Stimulated activated memory B cell treated with anti-CD40 and anti-IgM and Interleukin-4, amounts not matched to agents 10 μg/mL and 1 μg/mL and 100 μg/mL, for 72 hours (primary cell): ENCODE measurements around the gene UBE2N.

Experiments
- ATAC-seq: fragments of 150-1000 bp; cut with Tn5 transposase; 2 replicates; pipeline ENCODE4 v1.10.0; 2021
- H3K27ac Mint-ChIP-seq: one replicate; pipeline ENCODE4 v1.8.0; 2022; ENCODE audit warnings: mild to moderate bottlenecking, mixed read lengths
- H3K27me3 Mint-ChIP-seq: one replicate; pipeline ENCODE4 v1.8.0; 2022; ENCODE audit warnings: mixed read lengths
- H3K36me3 Mint-ChIP-seq: one replicate; pipeline ENCODE4 v1.8.0; 2022; ENCODE audit warnings: mixed read lengths
- H3K4me1 Mint-ChIP-seq: one replicate; pipeline ENCODE4 v1.8.0; 2022; ENCODE audit warnings: mixed read lengths
- H3K4me3 Mint-ChIP-seq: one replicate; pipeline ENCODE4 v1.8.0; 2022; ENCODE audit warnings: mild to moderate bottlenecking, moderate library complexity, mixed read lengths
- H3K9me3 Mint-ChIP-seq: one replicate; pipeline ENCODE4 v1.8.0; 2022; ENCODE audit warnings: mixed read lengths

UBE2N gene, protein sequence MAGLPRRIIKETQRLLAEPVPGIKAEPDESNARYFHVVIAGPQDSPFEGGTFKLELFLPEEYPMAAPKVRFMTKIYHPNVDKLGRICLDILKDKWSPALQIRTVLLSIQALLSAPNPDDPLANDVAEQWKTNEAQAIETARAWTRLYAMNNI

DNA sequence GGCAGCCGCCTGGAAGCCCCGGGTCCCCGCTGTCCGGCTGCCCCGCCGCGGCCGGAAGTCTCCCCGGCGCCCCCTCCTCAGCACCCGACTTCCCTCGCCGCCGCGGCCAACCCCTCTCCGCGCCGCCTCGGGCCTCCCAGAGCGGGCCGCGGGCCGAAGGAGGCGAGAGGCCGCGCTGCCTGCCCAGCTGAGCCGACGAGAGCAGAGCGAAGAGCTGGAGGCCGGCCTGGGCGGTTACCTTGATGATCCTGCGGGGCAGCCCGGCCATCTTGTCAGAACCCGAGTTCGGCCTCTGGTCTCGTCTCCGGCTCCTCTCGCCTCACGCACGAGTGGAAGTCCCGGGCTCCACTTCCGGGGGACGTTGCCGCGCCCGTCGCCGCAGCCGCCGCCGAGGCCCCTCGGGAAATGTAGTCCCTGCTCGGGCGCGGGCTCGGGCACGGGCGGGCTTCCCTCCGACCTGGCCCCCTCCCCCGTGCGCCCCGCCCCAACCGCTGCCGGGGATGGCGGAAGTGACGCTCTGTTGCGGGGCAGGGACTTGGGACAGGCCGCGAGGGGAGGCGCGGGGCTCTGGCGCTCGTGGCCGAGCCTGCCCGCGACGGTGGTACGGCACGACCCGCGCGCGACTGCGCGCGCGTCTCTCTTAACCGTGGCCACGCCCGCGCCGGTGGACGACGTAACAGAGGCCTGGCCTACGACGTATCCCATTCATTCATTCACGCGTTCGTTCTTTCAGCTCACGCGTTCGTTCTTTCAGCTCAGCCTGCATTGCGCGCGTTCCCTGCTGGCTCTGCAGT lies at the start of gene UBE2N:
Gene UBE2N, minus strand, starts transcription at position 331 of the 794 bp plus-strand sequence. Its CDS starts 63 bp downstream, at position 268.
- peak; percentile 93 for ATAC-seq
- H3K4me1 Mint-ChIP-seq, result peaks cover 56% of the 10 kb centered on the region
- H3K9me3 Mint-ChIP-seq, result no peaks in the 10 kb centered on the region
- H3K36me3 Mint-ChIP-seq, result no peaks in the 10 kb centered on the region
- H3K4me3 Mint-ChIP-seq, result peak within 1 kb of the TSS; percentile 94
- H3K27me3 Mint-ChIP-seq, result no peaks in the 10 kb centered on the region
- H3K27ac Mint-ChIP-seq, result peak within 1 kb of the TSS; percentile 97

DNA sequence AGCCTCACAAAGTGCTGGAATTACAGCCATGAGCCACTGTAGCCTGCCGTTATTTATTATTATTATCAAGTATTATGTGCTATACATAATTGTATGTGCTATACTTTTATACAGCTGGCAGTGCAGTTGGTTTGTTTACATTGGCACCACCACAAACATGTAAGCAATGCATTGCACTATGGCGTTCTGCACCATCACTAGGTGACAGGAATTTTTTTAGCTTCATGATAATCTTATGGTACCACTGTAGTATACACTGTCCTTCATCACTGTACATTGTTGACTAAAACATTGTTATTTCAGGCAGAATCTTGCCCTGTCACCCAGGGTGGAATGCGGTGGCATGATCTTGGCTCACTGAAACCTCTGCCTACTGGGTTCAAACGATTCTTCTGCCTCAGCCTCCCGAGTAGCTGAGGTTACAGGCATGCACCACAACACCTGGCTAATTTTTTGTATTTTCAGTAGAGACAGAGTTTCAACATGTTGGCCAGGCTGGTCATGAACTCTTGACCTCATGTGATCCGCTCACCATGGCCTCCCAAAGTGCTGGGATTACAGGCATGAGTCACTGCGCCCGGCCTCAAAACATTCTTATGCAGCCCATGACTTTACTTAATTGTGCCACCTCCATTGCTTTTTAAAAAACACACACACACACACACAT lies 42.7 kb upstream of the UBE2N start:
- H3K4me3 Mint-ChIP-seq, result no peak overlapping the region
- no peak overlapping the region for H3K27ac Mint-ChIP-seq
- ATAC-seq, result no peak
- no peaks in the 10 kb centered on the region for H3K4me1 Mint-ChIP-seq
- H3K9me3 Mint-ChIP-seq, result no peaks in the 10 kb centered on the region
- H3K36me3 Mint-ChIP-seq, result peaks cover 41% of the 10 kb centered on the region
- no peaks in the 10 kb centered on the region for H3K27me3 Mint-ChIP-seq

DNA sequence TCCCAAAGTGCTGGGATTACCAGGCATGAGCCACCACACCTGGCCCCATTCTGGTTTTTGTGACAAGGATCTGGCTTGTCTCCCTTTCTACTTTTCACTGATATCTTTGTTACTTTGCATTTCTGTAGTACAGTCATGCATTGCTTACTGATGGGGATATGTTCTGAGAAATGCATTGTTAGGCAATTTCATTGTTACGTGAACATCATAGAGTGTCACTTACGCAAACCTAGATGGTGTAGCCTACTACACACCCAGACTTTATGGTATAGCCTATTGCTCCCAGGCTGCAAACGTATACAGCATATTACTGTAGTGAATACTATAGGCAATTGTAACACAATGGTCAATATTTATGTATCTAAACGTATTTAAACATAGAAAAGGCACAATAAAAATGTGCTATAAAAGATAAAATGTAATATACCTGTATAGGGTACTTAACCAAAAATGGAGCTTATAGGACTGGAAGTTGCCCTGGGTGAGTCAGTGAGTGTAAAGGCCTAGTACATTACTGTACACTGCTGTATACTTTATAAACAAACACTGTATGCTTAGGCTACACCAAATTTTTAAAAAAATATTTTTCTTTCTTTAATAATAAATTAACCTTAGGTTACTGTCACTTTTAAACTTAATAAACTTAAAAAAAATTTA lies 41.5 kb upstream of the UBE2N start:
- H3K4me3 Mint-ChIP-seq, result no peak overlapping the region
- ATAC-seq, result no peak
- no peaks in the 10 kb centered on the region for H3K27me3 Mint-ChIP-seq
- H3K36me3 Mint-ChIP-seq, result peaks cover 32% of the 10 kb centered on the region
- H3K4me1 Mint-ChIP-seq, result no peaks in the 10 kb centered on the region
- no peaks in the 10 kb centered on the region for H3K9me3 Mint-ChIP-seq
- H3K27ac Mint-ChIP-seq, result no peak overlapping the region

DNA sequence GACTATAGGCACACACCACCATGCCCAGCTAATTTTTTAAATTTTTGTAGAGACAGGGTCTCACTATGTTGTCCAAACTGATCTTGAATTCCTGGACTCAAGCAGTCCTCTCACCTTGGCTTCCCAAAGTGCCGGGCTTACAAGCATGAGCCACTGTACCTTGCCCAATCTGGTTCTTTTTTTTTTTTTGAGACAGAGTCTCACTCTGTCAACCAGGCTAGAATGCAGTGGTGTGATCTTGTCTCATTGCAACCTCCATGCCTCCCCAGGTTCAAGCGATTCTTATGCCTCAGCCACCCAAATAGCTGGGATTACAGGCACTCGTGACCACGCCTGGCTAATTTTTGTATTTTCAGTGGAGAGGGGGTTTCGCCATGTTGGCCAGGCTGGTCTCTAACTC lies 41.0 kb upstream of the UBE2N start:
- Mint-ChIP-seq H3K4me3 (no peak overlapping the region), H3K27me3 (no peaks in the 10 kb centered on the region), H3K36me3 (peaks cover 29% of the 10 kb centered on the region), H3K4me1 (no peaks in the 10 kb centered on the region), H3K27ac (no peak overlapping the region), H3K9me3 (no peaks in the 10 kb centered on the region)
- no peak for ATAC-seq

DNA sequence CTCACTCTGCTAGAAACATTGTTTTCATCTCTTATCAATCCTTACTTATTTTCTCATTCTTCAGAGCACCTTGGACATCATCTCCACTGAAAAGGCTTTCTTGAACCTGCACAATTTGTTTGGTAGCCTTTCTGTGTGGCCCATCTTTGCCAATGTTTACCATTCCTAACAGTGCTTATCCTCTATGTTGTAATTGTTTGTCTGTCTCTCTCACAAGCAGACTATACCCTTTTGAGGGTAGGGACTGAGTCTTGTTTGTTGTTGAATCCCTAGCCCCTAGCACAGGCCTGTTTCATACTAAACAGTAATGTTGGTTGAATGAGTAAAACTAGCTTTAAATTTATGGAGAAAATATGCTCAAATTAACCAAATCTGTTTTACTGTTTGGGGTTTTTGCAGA lies 34.8 kb upstream of the UBE2N start:
- Mint-ChIP-seq H3K27me3 (no peaks in the 10 kb centered on the region), H3K27ac (no peak overlapping the region), H3K9me3 (no peaks in the 10 kb centered on the region), H3K4me1 (peaks cover 4% of the 10 kb centered on the region), H3K4me3 (no peak overlapping the region), H3K36me3 (peaks cover 30% of the 10 kb centered on the region)
- ATAC-seq, result no peak

DNA sequence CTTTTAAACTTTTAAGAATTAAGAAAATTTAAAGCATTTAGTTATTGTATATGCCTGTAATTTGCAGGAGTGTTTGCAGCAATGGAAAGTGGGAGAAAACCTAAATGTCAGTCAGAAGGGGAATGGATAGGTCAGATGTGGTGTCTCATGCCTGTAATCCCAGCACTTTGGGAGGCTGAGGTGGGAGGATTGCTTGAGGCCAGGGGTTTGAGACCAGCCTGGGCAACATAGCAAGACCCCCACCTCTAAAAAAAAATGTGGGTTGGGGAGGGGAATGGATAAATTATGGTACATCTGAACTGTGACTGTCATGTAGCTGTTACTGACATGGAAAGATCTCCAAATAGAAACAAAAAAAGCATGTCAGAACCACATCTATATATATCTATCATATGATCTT lies 27.6 kb upstream of the UBE2N start:
- no peak overlapping the region for H3K4me3 Mint-ChIP-seq
- no peaks in the 10 kb centered on the region for H3K27me3 Mint-ChIP-seq
- ATAC-seq, result no peak
- no peak overlapping the region for H3K27ac Mint-ChIP-seq
- H3K9me3 Mint-ChIP-seq, result no peaks in the 10 kb centered on the region
- peaks cover 19% of the 10 kb centered on the region for H3K36me3 Mint-ChIP-seq
- H3K4me1 Mint-ChIP-seq, result peaks cover 33% of the 10 kb centered on the region

DNA sequence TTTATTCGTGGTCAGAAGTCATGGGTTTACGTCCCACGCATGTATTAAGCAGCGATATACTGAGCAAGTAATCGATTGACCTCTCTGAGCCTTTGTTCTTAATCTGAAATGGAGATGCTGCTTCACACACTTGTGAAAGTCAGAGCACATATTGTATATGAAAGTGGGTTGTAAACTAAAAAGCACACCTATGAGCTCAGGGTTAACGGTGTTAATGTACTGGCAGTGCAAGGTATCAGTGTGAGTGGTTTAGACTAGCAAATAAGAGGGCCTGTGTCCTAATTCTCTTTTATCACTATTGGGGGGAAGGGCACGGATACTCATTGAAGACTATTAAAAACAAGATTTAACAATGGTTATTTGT lies 26.2 kb upstream of the UBE2N start:
- Mint-ChIP-seq H3K27me3 (no peaks in the 10 kb centered on the region), H3K9me3 (no peaks in the 10 kb centered on the region), H3K27ac (peak overlapping the region; percentile 94), H3K4me1 (peaks cover 33% of the 10 kb centered on the region), H3K36me3 (peaks cover 14% of the 10 kb centered on the region), H3K4me3 (peak overlapping the region; percentile 90)
- peak; percentile 2 for ATAC-seq

DNA sequence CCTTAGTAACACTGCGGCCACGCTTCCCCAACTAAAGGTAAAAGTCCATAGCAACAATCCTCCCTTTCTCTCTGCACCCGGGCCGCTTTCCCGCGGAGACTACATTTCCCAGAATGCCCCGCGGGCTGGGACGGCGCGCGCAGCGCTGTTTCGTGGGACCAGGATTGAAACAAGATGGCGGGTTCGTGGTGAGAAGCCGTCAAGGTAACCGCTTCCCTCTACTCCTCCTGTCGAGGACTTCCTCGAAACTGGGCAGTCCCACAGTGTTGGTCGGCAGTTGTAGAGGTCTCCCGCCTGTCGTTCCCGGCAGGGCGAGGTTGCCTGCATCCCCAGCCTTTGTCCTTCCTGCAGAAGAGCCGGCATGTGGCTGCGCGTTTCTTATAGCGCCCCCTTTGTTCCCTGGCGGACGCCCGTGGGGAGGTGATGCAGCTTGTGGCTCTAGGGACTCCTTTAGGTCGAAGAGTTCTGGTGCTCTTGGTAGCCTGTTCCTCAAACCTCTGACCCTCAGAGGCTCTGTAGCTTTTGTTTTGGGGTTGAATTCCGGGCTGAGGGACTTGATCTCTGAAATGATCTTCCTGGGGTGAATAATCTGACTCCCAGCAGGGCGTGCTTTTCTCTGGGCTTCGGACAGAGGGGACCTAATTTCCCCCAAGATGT lies 25.7 kb upstream of the UBE2N start, which contains the start of gene MRPL42:
Gene MRPL42, plus strand, starts transcription at position 164 of the 657 bp plus-strand sequence. CDS start 1,772 bp downstream, outside the sequence.
- Mint-ChIP-seq H3K27ac (peak within 1 kb of the TSS; percentile 94), H3K9me3 (no peaks in the 10 kb centered on the region), H3K27me3 (no peaks in the 10 kb centered on the region), H3K36me3 (peaks cover 14% of the 10 kb centered on the region), H3K4me3 (peak within 1 kb of the TSS; percentile 90), H3K4me1 (peaks cover 33% of the 10 kb centered on the region)
- ATAC-seq, result peak; percentile 96

DNA sequence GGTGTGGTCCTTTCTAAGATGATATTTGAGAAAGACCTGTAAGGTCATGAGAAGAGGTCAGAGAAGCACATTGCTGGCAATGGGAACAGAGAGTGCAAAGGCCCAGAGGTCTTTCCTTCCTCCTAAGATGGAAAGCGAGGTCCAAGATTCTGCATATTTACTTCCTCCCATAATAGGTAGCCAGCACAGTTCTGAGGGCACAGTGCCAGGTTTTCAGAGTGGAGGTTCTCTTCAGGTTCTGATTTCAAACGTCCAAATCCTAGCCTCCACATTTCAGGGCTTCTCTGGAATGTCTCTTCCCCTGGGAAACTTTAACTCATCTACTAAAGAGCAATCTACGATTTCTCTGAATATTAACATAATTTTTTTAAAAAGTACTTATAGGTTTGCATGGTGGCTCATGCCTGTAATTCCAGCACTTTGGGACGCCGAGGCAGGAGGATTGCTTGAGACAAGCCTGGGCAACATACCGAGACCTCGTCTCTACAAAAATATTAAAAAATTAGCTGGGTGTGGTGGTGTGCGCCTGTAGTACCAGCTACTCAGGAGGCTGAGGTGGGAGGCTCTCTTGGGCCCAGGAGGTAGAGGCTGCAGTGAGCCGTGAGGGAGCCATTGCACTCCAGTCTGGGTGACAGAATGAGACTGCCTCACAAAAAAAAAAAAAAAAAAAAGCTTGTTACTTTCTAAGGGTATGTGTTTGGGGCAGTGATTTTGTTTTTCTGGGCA lies 25.0 kb upstream of the UBE2N start:
- peaks cover 14% of the 10 kb centered on the region for H3K36me3 Mint-ChIP-seq
- no peaks in the 10 kb centered on the region for H3K27me3 Mint-ChIP-seq
- H3K4me1 Mint-ChIP-seq, result peaks cover 30% of the 10 kb centered on the region
- no peak for ATAC-seq
- peak overlapping the region; percentile 90 for H3K4me3 Mint-ChIP-seq
- H3K27ac Mint-ChIP-seq, result peak overlapping the region; percentile 94
- H3K9me3 Mint-ChIP-seq, result no peaks in the 10 kb centered on the region

DNA sequence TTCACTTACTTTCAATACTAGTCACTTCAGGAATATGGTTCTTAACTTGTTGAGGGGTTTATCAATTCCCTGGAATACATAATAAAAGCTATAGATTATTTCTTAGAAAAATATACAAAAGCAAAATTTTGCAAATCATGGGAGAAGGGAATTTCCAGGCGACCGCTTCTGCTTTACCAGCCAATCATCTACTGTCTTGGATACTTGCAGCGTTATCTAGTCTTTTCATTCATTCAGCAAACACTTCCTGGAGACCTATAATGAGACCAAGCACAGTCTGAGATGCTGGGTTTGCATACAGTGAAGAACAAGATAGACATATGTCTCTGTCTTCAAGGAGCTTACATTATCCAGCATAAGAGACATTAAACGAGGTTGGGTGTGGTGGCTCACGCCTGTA lies 24.1 kb upstream of the UBE2N start:
- no peaks in the 10 kb centered on the region for H3K9me3 Mint-ChIP-seq
- no peaks in the 10 kb centered on the region for H3K27me3 Mint-ChIP-seq
- H3K4me3 Mint-ChIP-seq, result no peak overlapping the region
- H3K36me3 Mint-ChIP-seq, result peaks cover 11% of the 10 kb centered on the region
- no peak for ATAC-seq
- peaks cover 34% of the 10 kb centered on the region for H3K4me1 Mint-ChIP-seq
- H3K27ac Mint-ChIP-seq, result no peak overlapping the region

DNA sequence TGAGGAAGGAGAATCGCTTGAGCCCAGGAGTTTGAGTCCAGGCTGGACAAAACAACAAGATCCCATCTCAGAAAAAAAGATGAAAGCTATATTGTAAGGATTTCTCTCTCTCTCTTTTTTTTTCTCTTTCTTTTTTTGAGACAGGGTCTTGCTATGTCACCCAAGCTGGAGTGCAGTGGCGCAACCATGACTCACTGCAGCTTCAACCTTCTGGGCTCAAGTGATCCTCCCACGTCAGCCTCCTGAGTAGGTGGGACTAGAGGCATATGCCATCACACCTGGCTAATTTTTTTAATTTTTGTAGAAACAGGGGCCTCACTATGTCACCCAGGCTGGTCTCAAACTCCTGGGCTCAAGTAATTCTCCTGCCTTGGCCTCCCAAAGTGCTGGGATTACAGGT lies 19.8 kb upstream of the UBE2N start:
- H3K4me3 Mint-ChIP-seq, result no peak overlapping the region
- no peak overlapping the region for H3K27ac Mint-ChIP-seq
- H3K4me1 Mint-ChIP-seq, result peaks cover 6% of the 10 kb centered on the region
- no peak for ATAC-seq
- H3K36me3 Mint-ChIP-seq, result no peaks in the 10 kb centered on the region
- no peaks in the 10 kb centered on the region for H3K9me3 Mint-ChIP-seq
- H3K27me3 Mint-ChIP-seq, result no peaks in the 10 kb centered on the region

DNA sequence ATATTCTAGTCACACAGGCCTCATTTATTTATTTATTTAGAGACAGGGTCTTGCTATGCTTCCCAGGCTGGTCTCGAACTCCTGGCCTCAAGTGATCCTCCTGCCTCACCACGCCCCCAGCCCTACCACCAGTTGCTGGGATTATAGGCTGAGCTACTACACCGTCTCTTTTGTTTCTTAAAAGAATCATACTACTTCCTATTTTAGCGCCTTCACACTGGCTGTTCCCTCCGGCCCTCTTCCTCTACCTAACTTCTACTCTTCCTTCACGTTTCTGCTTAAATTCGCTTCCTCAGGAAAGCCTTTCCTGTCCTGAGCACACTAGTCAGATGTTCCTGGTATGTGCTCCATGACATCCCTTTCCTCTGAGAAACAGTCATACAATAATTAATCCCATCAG lies 19.2 kb upstream of the UBE2N start:
- Mint-ChIP-seq H3K4me3 (no peak overlapping the region), H3K27me3 (no peaks in the 10 kb centered on the region), H3K4me1 (peaks cover 6% of the 10 kb centered on the region), H3K9me3 (no peaks in the 10 kb centered on the region), H3K27ac (no peak overlapping the region), H3K36me3 (no peaks in the 10 kb centered on the region)
- ATAC-seq, result no peak

DNA sequence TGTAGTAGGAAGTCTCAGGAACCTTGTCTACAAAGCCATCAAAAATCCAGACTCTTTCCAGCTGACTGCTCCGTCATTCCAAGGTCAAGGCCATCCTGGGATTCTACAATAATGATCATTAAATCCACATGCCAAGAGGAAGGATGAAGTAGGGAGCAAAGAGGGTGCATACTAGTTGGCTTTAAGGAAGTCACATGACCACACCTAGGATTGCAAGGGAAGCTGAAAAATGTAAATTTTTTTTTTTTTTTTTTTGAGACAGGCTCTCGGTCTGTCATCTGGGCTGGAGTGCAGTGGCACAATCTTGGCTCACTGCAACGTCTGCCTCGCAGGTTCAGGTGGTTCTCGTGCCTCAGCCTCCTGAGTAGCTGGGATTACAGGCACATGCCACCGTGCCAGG lies 18.3 kb upstream of the UBE2N start:
- H3K4me3 Mint-ChIP-seq, result no peak overlapping the region
- H3K36me3 Mint-ChIP-seq, result no peaks in the 10 kb centered on the region
- H3K9me3 Mint-ChIP-seq, result no peaks in the 10 kb centered on the region
- H3K4me1 Mint-ChIP-seq, result peaks cover 6% of the 10 kb centered on the region
- no peak overlapping the region for H3K27ac Mint-ChIP-seq
- ATAC-seq, result no peak
- no peaks in the 10 kb centered on the region for H3K27me3 Mint-ChIP-seq

DNA sequence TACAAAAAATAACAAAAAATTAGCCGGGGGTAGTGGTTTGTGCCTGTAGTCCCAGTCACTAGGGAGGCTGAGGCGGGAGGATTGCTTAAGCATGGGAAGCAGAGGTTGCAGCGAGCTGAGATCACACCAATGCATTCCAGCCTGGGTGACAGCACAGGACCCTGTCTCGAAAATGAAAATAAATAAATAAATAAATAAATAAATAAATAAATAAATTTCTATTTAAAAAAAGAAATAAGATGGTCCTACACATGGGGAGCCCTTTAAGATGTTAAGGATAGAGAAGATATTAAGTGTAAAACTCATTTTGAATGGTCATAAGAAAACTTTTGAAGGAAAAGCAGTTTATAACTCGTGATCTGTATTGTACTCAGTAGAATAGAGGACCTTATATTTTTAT lies 17.4 kb upstream of the UBE2N start:
- Mint-ChIP-seq H3K4me1 (peaks cover 6% of the 10 kb centered on the region), H3K4me3 (no peak overlapping the region), H3K36me3 (no peaks in the 10 kb centered on the region), H3K27ac (no peak overlapping the region), H3K27me3 (no peaks in the 10 kb centered on the region), H3K9me3 (no peaks in the 10 kb centered on the region)
- ATAC-seq, result no peak
